ENCODE results near the gene ITIH2. TPM values are rescaled to one million over a fixed set of nuclear protein-coding genes. Genes with fewer than 3 reads are reported as not detected.

Gene ITIH2
- total RNA-seq, 1 donor from 2014 or later, result not detected

DNA sequence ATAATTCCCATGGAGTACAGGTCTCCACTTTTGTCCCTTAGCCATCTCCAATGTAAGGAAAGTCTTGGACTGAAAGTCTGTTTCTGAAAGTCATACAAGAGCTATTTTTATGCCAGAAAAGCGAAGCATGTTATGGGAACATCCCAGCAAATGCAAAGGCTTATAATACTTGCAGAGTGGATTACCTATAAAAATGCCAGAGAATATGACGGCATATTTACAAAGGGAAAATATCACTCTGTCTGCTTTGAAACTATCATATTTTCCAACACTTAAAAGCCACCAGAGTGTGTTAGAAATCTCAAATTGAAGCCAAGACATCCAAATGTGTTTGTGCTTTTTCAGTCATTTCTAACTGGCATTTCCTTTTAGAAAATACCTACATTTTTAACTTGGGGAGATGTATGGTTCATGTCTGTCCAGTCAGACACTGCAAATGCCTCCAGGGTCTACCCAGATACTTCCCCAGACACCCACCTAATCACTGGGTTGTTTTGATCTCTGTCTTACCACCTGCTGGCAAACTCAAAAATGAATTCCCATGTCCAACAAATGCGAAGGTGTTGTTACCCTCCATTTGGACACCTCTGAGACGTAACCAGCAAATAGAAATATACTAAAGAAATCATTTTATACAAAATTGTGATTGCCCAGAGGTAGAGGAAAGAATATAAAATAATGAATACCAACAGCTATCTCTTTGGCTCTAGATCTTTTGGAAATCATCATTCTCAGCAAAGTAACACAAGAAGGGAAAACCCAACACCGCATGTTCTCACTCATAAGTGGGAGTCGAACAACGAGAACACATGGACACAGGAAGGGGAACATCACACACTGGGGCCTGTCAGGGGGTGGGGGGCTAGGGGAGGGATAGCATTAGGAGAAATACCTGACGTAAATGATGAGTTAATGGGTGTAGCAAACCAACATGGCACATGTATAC, 1.2 kb downstream of the ITIH2 start:
- DNase-seq (ENCODE audit: low read depth) (no peak), FAIRE-seq (no peak)
- H3K27me3 ChIP-seq (ENCODE audit: control insufficient read depth, insufficient read depth, low read length), result no peaks in the 10 kb centered on the region
- H3K36me3 ChIP-seq (ENCODE audit: control insufficient read depth, insufficient read depth, low read length), result no peaks in the 10 kb centered on the region
- TF ChIP-seq, protein P1, sequence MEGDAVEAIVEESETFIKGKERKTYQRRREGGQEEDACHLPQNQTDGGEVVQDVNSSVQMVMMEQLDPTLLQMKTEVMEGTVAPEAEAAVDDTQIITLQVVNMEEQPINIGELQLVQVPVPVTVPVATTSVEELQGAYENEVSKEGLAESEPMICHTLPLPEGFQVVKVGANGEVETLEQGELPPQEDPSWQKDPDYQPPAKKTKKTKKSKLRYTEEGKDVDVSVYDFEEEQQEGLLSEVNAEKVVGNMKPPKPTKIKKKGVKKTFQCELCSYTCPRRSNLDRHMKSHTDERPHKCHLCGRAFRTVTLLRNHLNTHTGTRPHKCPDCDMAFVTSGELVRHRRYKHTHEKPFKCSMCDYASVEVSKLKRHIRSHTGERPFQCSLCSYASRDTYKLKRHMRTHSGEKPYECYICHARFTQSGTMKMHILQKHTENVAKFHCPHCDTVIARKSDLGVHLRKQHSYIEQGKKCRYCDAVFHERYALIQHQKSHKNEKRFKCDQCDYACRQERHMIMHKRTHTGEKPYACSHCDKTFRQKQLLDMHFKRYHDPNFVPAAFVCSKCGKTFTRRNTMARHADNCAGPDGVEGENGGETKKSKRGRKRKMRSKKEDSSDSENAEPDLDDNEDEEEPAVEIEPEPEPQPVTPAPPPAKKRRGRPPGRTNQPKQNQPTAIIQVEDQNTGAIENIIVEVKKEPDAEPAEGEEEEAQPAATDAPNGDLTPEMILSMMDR (IDR thresholded peaks at IDR 0.05; ENCODE audit: insufficient read depth, low read length, severe bottlenecking), result no peak
- no peak overlapping the region for H3K4me3 ChIP-seq (ENCODE audit: low read depth, low read length)

GRCh38 chr10:7705341-7705740, 2.2 kb downstream of the ITIH2 start:
- FAIRE-seq (no peak), DNase-seq (ENCODE audit: low read depth) (no peak)
- Histone ChIP-seq H3K36me3 (ENCODE audit: control insufficient read depth, insufficient read depth, low read length) (no peaks in the 10 kb centered on the region), H3K27me3 (ENCODE audit: control insufficient read depth, insufficient read depth, low read length) (no peaks in the 10 kb centered on the region), H3K4me3 (ENCODE audit: low read depth, low read length) (no peak overlapping the region)
- TF ChIP-seq, protein P1 (IDR thresholded peaks at IDR 0.05; ENCODE audit: insufficient read depth, low read length, severe bottlenecking), result no peak

GRCh38 chr10:7706534-7707073, 3.5 kb downstream of the ITIH2 start:
- H3K27me3 ChIP-seq (ENCODE audit: control insufficient read depth, insufficient read depth, low read length), result no peaks in the 10 kb centered on the region
- H3K36me3 ChIP-seq (ENCODE audit: control insufficient read depth, insufficient read depth, low read length), result no peaks in the 10 kb centered on the region
- no peak overlapping the region for H3K4me3 ChIP-seq (ENCODE audit: low read depth, low read length)
- DNase-seq (ENCODE audit: low read depth) (no peak), FAIRE-seq (no peak)
- TF ChIP-seq, protein P1 (IDR thresholded peaks at IDR 0.05; ENCODE audit: insufficient read depth, low read length, severe bottlenecking), result no peak

- DNase-seq (ENCODE audit: low read depth), result no peak
- FAIRE-seq, result no peak
- TF ChIP-seq, protein P1 (IDR thresholded peaks at IDR 0.05; ENCODE audit: insufficient read depth, low read length, severe bottlenecking), result no peak
- H3K4me3 ChIP-seq (ENCODE audit: low read depth, low read length), result no peak overlapping the region
- H3K36me3 ChIP-seq (ENCODE audit: control insufficient read depth, insufficient read depth, low read length), result no peaks in the 10 kb centered on the region
- no peaks in the 10 kb centered on the region for H3K27me3 ChIP-seq (ENCODE audit: control insufficient read depth, insufficient read depth, low read length)
These were observed 4.0 kb downstream of the ITIH2 start for GRCh38 chr10:7707102-7707501.

DNA sequence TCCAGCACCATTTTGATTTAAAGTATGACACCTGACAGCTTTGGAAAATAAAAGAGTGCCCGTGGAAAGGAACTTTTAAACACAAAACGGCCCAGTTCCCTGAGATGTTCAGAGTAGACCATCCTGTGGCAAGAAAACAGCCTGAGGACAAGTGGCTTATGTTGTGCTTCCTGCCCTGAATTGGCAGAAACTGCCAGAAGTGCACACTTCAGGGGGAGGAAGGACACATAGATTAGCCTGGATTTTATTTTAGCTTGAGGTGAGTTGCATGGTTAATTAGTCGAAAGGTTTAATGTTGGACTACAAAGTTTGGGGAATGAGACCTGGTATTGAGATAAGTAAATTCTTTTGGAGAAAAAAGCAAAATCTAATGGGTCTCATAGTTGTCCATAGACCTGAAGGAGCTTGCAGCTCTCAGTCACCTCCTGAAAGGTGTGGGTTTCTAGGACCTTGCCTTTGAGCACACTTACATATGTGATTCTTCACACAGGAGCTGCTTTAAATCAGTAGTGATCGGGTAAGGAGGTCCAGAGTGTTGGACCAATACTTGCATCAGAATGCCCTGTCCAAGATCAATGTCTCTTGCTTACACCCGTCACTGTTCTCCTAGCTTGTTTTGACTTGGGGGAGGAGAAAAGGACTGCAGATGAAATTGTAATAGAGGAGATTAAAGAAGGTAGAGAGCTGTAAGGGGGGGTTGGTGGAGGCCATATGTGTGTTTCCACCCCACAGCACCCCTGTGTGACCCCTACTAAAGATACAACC, 4.9 kb downstream of the ITIH2 start:
- no peak overlapping the region for H3K4me3 ChIP-seq (ENCODE audit: low read depth, low read length)
- DNase-seq (ENCODE audit: low read depth) (no peak), FAIRE-seq (peak; percentile 40)
- H3K36me3 ChIP-seq (ENCODE audit: control insufficient read depth, insufficient read depth, low read length), result no peaks in the 10 kb centered on the region
- TF ChIP-seq, protein P1 (IDR thresholded peaks at IDR 0.05; ENCODE audit: insufficient read depth, low read length, severe bottlenecking), result no peak
- H3K27me3 ChIP-seq (ENCODE audit: control insufficient read depth, insufficient read depth, low read length), result no peaks in the 10 kb centered on the region

All from bronchial epithelial cell (primary cell).